H1 (cell line): ENCODE results near the gene RNASEL. TPM values are rescaled to one million over a fixed set of nuclear protein-coding genes. Genes with fewer than 3 reads are reported as not detected.

Experiments
- PHF8 ChIP-seq: fragments of 200-600 bp; sonication (generic); conservative IDR thresholded peaks from 2 replicates; pipeline ENCODE4 v1.7.1; 2012; ENCODE audit warnings: low read depth, mild to moderate bottlenecking, inconsistent platforms, low read length, moderate library complexity
- polyA plus RNA-seq, 7 experiments: library from polyadenylated mRNA; depleted of rRNA in 3 of 7; stranded (reverse) in 5 of 7; unstranded in 2 of 7; fragments of >200 nt in 5 of 7; fragments of 200-250 nt in 2 of 7; gene quantifications; 1 replicate in 5 of 7; 2 replicates in 1 of 7; 4 replicates in 1 of 7; pipeline versions ENCODE4 v1.2.1 to v1.2.3, GENCODE V29; 2011 to 2013; ENCODE audit warnings: missing spikeins in 2 of 7, mixed read lengths in 2 of 7
- total RNA-seq: library from RNA; stranded (reverse); fragmentation: NEBNext Ultra II Directional; extraction: Animal tissue kit (Norgen Biotek cat#: 25700); gene quantifications from 2 replicates; pipeline ENCODE4 v1.2.1, GENCODE V29; 2021

Gene RNASEL
- total and polyA plus RNA-seq, 2 of the 8 experiments (the other 6 are each of a cell fraction or from before 2014, with no cell fraction given), result 0.39 to 0.78 TPM

DNA sequence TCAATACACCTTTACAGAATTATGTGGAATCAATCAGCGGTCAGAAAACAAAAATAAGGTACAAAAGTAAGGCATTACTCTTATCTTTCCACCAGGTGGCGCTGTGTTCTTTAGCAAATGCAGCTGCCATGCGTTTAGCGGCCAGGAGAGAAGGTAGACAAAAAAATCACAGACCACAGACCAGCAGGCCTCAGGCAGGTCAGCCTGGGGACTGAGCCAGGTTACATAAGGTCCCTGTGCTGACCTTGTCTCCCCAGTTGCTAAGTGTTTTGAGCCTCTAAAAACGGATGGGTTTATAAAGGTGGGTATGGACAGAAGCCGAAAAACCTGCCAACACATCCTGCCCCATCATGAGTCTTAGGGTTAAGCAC is 12.3 kb upstream of the RNASEL start (continued):
- TF ChIP-seq PHF8, result no peak
